Ovary (tissue), 9 donors: ENCODE data around the gene KLHL22. TPM values are rescaled to one million over a fixed set of nuclear protein-coding genes. Genes with fewer than 3 reads are reported as not detected.
"Not testable (repeated sequence)": the region's sequence is repeated elsewhere in the genome, so short reads cannot be mapped to it uniquely, and the experiment has no call there.

ENCODE experiments used
- DNase-seq, 5 donors: peaks; one replicate each; pipeline ENCODE4 v3.0.0-alpha.2; 2019 to 2020
- H3K27ac ChIP-seq, 2 donors: fragments of 200-600 bp; one replicate each; pipeline versions ENCODE4 v1.5.1 to v1.8.0; 2019 to 2022
- H3K27me3 ChIP-seq: fragments of 200-600 bp; one replicate; pipeline ENCODE4 v1.8.0; 2022
- H3K36me3 ChIP-seq: fragments of 200-600 bp; sonication (generic); one replicate; pipeline ENCODE4 v1.5.1; 2019
- H3K4me1 ChIP-seq: one replicate; pipeline ENCODE4 v1.8.1; 2013; ENCODE audit warnings: mild to moderate bottlenecking, moderate library complexity; ENCODE audit not compliant: insufficient read depth
- H3K4me3 ChIP-seq: fragments of 200-600 bp; sonication (generic); one replicate; pipeline ENCODE4 v1.5.1; 2017
- H3K9me3 ChIP-seq, 2 donors: fragments of 200-600 bp in 1 of 2; sonication (generic) in 1 of 2; one replicate each; pipeline versions ENCODE4 v1.5.1 to v1.8.1; 2013 to 2019; ENCODE audit warnings: mild to moderate bottlenecking in 1 of 2, moderate library complexity in 1 of 2
- EP300 ChIP-seq: sonication (generic); formaldehyde crosslinking; IDR thresholded peaks from one replicate; pipeline ENCODE4 v1.6.1; 2017; ENCODE audit warnings: antibody characterized with exemption
- POLR2A ChIP-seq: fragments of 450-650 bp; IDR thresholded peaks from one replicate; pipeline ENCODE4 v1.6.1; 2017; ENCODE audit warnings: antibody characterized with exemption, mild to moderate bottlenecking, moderate library complexity
- WGBS, 3 donors: extraction: QIAGEN DNeasy Blood & Tissue Kit in 1 of 3; methylation state at CpG; one replicate each; pipeline versions ENCODE4 v1.1.5 to v1.1.7; 2013 to 2017; 5-methylcytosine and 5-hydroxymethylcytosine counted together
- intact Hi-C, 4 donors: fragments of 100-400 bp; cut with DNase I; formaldehyde crosslinking; loops; one replicate each; pipeline versions ENCODE4 v1.11.0 to v1.15.1; 2022 to 2023
- polyA plus RNA-seq, 2 donors: library from polyadenylated mRNA; stranded (reverse); fragments of 200-250 nt in 1 of 2; fragments of 350-450 nt in 1 of 2; fragmentation: Illumina TruSeq in 1 of 2; extraction: RNeasy Lipid Tissue Mini Kit (QIAGEN cat#74804) in 1 of 2; gene quantifications; one replicate each; pipeline ENCODE4 v1.2.3, GENCODE V29; 2013 to 2014
- total RNA-seq, 7 donors: library from RNA; depleted of rRNA in 2 of 7; stranded (reverse); fragments of >200 nt in 2 of 7; fragmentation: NEBNext Ultra II Directional in 3 of 7; extraction: Animal tissue kit (Norgen Biotek cat#: 25700) in 3 of 7; gene quantifications; one replicate each; pipeline versions ENCODE4 v1.1.0 to v1.2.4, GENCODE V29; 2016 to 2023
- TF ChIP-seq, protein P1 (sequence below), 3 donors: fragments of 450-650 bp in 2 of 3; fragments of 200-600 bp in 1 of 3; IDR thresholded peaks; one replicate each; pipeline versions ENCODE4 v1.5.1 to v1.8.0; 2016 to 2022; ENCODE audit warnings: antibody characterized with exemption in 3 of 3, mild to moderate bottlenecking in 1 of 3
- donor health status: DM: no; HTN: no; CAD: no; lungs with moderate emphysema.
- donor health status: DM: no; HTN: no; CAD: no.
- donor health status: Bipolar disorder and iron deficiency.
- donor health status: DM: yes; HTN: yes; CAD: no.
- donor health status: DM: no; HTN: no; CAD: no.
- donor health status: DM: yes; HTN: yes; CAD: no.

KLHL22 gene
- total and polyA plus RNA-seq, 9 donors: 24.6 to 42.9 (median 28.7) TPM

DNA sequence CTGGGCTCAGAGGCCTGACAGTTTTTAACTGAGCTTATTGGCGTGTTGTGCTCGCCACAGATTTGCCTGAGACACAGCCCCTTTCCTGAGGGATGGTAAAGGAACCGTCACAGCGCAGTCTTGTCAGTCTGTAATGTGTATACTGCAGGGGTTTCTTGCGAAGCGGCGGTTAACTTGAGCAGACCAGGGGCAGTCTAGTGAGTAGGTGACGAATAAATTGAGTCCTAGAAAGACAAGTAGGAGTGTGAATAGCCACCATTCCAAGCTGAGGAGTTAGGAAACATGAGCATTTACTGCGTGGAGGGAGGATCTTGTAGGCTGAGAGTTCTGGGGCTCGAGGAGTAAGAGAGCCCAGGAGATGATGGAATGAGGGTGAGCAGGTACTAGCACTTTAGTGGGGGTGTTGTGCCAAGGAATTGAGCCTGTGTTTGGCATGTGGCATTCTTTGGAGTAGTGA lies 13.2 kb upstream of the KLHL22 start:
- peaks cover 11% of the 10 kb centered on the region for H3K4me1 ChIP-seq
- peak overlapping the region; percentile 93 for H3K4me3 ChIP-seq
- no peaks in the 10 kb centered on the region for H3K36me3 ChIP-seq
- H3K27me3 ChIP-seq: no peaks in the 10 kb centered on the region
- WGBS, 3 donors: 21 to 39% (median 30%) methylated on average over 10 of the region's 10 CpGs
- intact Hi-C loops: loop anchor here in 1 of 4 donors (5.0 kb wide), 1 partner anchor 43 kb away; no protein-coding TSS in a partner anchor
- H3K9me3 ChIP-seq: no peaks in the 10 kb centered on the region
- DNase-seq: no peak
- TF ChIP-seq POLR2A: no peak
- TF ChIP-seq, protein P1, sequence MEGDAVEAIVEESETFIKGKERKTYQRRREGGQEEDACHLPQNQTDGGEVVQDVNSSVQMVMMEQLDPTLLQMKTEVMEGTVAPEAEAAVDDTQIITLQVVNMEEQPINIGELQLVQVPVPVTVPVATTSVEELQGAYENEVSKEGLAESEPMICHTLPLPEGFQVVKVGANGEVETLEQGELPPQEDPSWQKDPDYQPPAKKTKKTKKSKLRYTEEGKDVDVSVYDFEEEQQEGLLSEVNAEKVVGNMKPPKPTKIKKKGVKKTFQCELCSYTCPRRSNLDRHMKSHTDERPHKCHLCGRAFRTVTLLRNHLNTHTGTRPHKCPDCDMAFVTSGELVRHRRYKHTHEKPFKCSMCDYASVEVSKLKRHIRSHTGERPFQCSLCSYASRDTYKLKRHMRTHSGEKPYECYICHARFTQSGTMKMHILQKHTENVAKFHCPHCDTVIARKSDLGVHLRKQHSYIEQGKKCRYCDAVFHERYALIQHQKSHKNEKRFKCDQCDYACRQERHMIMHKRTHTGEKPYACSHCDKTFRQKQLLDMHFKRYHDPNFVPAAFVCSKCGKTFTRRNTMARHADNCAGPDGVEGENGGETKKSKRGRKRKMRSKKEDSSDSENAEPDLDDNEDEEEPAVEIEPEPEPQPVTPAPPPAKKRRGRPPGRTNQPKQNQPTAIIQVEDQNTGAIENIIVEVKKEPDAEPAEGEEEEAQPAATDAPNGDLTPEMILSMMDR (IDR thresholded peaks at IDR 0.05): no peak
- TF ChIP-seq EP300: no peak
- H3K27ac ChIP-seq: peak overlapping the region in 1 of 2 donors; percentile 30

DNA sequence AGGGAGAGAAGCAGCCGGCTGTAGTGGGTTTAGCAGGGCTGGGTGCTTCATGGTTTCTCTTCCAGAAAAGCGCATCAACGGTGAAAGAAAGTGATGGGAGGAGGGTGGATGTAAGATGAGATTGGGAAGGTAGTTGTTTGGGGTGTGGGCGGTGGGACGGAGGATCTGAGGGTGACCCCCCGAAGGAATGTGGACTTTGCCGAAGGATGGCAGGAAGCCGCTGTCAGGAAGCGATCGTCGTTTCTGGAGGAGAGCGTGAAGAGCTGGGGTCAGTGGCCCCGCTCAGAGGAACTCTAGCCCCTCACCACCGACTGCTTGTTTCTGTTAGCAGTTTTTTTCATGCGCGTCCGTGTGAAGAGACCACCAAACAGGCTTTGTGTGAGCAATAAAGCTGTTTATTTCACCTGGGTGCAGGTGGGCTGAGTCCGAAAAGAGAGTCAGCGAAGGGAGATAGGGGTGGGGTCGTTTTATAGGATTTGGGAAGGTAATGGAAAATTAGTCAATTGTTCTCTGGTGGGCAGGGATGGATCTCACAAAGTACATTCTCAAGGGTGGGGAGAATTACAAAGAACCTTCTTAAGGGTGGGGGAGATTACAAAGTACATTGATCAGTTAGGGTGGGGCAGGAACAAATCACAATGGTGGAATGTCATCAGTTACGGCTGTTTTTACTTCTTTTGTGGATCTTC lies 12.6 kb upstream of the KLHL22 start:
- H3K27ac ChIP-seq: peak overlapping the region; percentile 23 to 82
- H3K4me1 ChIP-seq: peaks cover 11% of the 10 kb centered on the region
- H3K4me3 ChIP-seq: peak overlapping the region; percentile 93
- not testable (repeated sequence) for H3K36me3 ChIP-seq, H3K9me3 ChIP-seq, DNase-seq, H3K27me3 ChIP-seq
- 1 to 2% (median 1%) methylated on average over 21 of the region's 21 CpGs for WGBS, 3 donors
- intact Hi-C loops: loop anchor here in 1 of 4 donors (5.0 kb wide), 1 partner anchor 44 kb away; no protein-coding TSS in a partner anchor

DNA sequence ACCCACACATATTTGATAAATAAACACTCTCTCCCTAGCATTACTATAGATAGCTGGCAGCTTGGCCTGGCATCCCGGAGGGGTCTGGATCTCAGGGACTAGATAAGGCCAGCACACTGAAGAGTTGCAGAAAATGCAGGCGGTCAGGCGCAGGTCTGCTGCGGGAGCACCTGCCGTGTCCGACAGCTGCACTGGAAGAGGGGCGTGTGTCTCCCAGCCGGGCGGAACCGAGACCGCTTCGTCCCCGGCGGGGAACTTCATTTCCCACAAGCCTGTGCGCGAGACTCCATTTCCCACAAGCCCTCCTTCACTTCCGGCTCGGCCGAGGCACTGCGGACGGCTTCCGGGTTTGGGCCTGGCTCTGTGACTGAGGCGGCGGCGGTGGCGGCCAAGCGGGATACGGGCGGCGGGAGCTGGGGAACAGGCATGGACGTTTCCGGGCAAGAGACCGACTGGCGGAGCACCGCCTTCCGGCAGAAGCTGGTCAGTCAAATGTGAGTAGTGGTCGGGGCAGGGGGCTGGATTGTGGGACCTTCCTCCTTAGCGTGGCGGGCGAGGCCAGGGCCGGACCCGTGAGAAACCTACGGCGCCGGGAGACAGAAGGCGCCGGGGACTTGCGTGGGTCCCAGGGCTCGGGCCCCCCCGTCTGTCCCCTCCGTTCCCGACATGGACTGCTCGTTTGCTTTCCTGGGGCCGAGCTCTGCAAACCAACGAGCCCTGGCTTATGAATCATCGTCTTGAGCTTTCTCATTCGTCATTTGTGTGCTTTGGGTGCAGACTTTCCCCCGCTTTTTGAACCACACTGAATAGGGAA lies 11.9 kb upstream of the KLHL22 start, which contains the start of gene MED15:
Gene MED15, plus strand, starts transcription at position 358 of the 814 bp plus-strand sequence. Its CDS starts 69 bp downstream, at position 427.
- WGBS, 3 donors: 0 to 1% (median 1%) methylated on average over 53 to 58 of the region's 58 CpGs

DNA sequence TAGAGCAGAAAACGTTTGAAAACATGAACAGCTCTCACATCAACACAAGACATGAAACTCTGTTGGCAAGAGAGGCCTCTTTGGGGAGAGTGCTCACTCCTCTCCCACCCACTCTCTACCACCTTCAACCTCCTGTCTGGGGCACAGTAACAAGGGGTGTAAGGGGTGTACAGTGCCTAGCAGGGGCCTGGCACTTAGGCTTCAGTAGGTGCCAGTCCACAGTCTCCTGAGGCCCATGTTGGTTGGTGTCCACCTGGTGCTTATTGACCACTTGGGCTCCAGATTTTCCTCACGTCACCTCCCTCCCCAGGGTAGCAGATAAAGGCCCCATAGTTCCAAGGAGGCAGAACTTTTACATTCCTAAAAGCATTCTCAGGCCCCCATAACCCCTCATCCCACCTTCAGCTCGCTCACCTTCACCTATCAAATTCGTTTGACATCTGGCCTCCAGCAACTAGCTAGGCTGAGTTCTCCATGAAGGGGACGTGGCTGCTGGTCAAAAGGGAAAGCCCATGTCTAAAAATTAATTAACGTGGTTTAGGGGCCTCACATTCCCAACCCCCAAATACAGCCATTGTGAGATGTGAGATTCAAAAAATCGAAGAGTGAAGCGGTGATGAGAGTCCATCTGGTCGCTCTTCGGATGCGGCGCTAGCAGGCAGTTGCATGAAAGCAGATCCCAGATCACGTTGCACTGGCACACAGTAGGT lies 11.1 kb upstream of the KLHL22 start:
- H3K4me3 ChIP-seq: peak overlapping the region; percentile 93
- H3K9me3 ChIP-seq: no peaks in the 10 kb centered on the region
- intact Hi-C loops: loop anchor here in 1 of 4 donors (5.0 kb wide), 1 partner anchor 46 kb away; no protein-coding TSS in a partner anchor
- H3K27me3 ChIP-seq: no peaks in the 10 kb centered on the region
- WGBS, 3 donors: 64 to 67% (median 65%) methylated on average over 13 of the region's 13 CpGs
- H3K36me3 ChIP-seq: no peaks in the 10 kb centered on the region
- no peak for DNase-seq
- peak overlapping the region in 1 of 2 donors; percentile 82 for H3K27ac ChIP-seq
- peaks cover 11% of the 10 kb centered on the region for H3K4me1 ChIP-seq
- TF ChIP-seq, protein P1 (IDR thresholded peaks at IDR 0.05): no peak
- TF ChIP-seq EP300 (no peak), POLR2A (no peak)

More for the DNA sequence above, 11.9 kb upstream of the KLHL22 start, which contains the start of gene MED15:
- intact Hi-C loops: loop anchor here in 1 of 4 donors (5.0 kb wide), 1 partner anchor 45 kb away; no protein-coding TSS in a partner anchor
- Histone ChIP-seq H3K4me1 (peaks cover 11% of the 10 kb centered on the region), H3K4me3 (peak within 1 kb of the TSS; percentile 93), H3K9me3 (no peaks in the 10 kb centered on the region), H3K27me3 (no peaks in the 10 kb centered on the region), H3K27ac (peak within 1 kb of the TSS; percentile 23 to 82), H3K36me3 (no peaks in the 10 kb centered on the region)
- peak; percentile 83 for TF ChIP-seq POLR2A
- no peak for TF ChIP-seq EP300
- DNase-seq: peak; percentile 85 to 92 (median 89)

DNA sequence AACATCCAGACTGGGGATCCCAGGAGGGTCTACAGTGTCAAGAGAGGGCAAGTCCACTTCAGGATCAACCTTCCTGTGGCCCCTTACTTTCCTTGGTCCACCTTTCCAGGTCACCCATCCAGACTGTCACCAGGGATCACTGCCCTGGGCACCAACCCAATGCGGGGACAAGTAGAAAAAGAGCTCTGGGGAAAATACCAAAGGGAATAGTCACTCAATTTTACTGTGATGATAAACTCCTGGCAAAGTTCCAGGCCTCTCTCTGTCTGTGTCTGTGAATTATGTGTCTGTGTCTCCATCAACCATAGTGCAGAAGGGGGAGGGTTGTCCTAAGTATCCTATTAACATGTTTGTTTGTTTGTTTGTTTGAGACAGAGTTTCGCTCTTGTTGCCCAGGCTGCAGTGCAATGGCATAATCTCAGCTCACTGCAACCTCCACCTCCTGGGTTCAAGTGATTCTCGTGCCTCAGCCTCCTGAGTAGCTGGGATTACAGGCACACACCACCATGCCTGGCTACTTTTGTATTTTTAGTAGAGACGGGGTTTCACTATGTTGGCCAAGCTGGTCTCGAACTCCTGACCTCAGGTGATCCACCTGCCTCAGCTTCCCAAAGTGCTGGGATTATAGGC lies 8.8 kb upstream of the KLHL22 start:
- intact Hi-C loops, H3K27me3 ChIP-seq, H3K9me3 ChIP-seq, H3K4me3 ChIP-seq, DNase-seq, H3K27ac ChIP-seq, H3K36me3 ChIP-seq, H3K4me1 ChIP-seq: not testable (repeated sequence)
- 75 to 85% (median 78%) methylated on average over 5 of the region's 5 CpGs for WGBS, 3 donors
